Stimulated activated CD4-positive, alpha-beta T cell treated with anti-CD3 and anti-CD28 coated beads, TNF-alpha, amount 100 ng/mL, for 24 hours (primary cell): ENCODE results near the gene HPDL.
A peak's percentile ranks its signal among the peaks of the same experiment; 100 is the strongest.
"Not testable (repeated sequence)": the region's sequence is repeated elsewhere in the genome, so short reads cannot be mapped to it uniquely, and the experiment has no call there.

Experiments used
- DNase-seq, 3 experiments: peaks; one replicate each; pipeline ENCODE4 v3.0.0-alpha.2; 2020; ENCODE audit warnings: low read depth in 3 of 3

HPDL gene

GRCh38 chr1:45351508-45351907, 24.8 kb downstream of the HPDL start:
- DNase-seq: no peak

DNA sequence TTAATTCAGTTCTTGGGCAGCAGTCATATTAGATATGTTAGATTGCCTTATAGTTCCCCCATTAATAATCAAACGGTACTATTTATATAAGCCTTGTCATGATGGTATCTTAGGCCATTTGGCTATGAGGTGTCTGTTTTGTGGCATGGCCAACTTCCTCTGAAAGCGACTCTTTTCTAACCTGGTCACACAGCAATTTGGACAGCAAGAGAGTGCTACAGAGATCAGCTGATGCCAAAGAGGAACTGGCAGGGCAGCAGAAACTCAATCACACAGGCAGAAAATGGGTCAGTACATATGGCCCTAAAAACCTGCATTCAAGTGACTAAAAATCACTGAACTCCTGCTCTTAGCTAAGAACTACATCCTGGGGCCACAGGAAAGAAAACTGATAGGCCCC, 27.0 kb downstream of the HPDL start:
- no peak for DNase-seq

DNA sequence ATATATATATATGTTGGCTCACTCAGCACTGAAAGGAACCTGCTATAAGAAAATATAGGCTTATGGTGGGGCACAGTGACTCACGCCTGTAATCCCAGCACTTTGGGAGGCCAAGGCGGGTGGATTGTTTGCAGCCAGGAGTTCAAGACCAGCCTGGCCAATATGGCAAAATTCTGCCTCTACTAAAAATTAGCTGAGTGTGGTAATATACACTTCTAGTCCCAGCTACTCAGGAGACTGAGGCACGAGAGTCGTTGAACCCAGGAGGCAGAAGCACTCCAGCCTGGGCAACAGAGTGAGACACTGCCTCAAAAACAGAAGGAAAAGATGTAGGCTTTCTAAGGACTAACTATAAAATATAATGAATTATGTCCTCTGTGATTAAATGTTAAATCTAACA, 28.1 kb downstream of the HPDL start:
- no peak for DNase-seq

- no peak for DNase-seq
These were observed 29.0 kb downstream of the HPDL start for GRCh38 chr1:45355683-45356082.

- DNase-seq: no peak
These were observed 29.5 kb downstream of the HPDL start for GRCh38 chr1:45356186-45356585.

- peak in 2 of 3 experiments; percentile 31 to 42 for DNase-seq
These were observed 33.3 kb downstream of the HPDL start for GRCh38 chr1:45359882-45360513.

DNA sequence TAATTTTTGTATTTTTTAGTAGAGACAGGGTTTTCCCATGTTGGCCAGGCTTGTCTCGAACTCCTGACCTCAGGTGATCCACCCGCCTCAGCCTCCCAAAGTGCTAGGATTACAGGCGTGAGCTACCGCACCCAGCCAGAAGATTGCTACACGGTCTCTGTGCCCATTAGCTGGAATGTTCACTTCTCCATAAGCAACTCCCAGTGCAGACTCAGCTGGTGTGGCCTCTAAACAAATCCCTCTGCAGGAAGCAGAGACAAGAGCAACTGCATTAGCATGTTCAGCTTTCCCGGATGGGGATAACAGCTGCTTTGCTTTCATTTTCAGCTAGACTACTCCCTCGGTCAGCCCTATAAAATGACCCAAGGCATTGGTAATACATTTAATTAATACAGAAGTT, 34.3 kb downstream of the HPDL start:
- not testable (repeated sequence) for DNase-seq

GRCh38 chr1:45364294-45364693, 37.6 kb downstream of the HPDL start:
- DNase-seq: no peak

GRCh38 chr1:45365051-45365450, 38.4 kb downstream of the HPDL start:
- DNase-seq: no peak

DNA sequence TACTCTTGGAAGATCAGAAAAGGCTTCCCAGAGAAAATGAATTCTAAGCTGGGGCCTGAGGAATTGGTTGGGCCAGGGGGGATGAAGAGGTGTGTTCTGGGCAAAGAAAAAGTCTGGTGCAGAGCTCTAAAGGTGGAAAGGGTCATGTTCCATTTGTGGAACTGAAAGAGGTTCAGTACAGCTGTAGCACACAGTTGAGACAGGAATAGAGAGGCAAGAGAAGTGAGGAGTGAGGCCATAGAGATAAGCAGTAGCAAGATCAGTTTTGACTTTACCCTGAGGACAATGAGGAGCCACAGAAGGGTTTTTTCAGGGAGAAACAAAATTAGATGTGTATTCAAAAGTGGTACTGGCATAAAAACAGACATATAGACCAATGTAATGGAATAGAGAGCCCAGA, 43.9 kb downstream of the HPDL start:
- DNase-seq: no peak

DNA sequence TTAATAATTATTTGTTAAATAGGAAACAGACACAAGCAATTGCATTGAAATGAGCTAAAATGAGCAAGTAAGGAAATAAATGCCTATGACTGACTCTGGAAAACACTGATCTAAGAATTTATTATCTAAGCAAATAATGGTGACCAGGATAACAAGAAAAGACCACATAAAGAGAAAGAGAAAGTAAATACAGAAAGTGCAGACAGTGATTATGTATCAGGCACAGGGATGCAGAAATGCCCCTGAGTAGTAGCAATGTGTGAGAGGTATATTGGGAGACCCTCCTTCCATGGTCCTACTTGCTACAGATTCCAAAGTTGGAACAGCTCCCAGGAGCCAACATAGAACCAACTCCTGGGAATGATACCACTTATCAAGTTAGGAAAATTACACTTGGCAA, 46.9 kb downstream of the HPDL start:
- DNase-seq: no peak

- DNase-seq: no peak
These were observed 48.7 kb downstream of the HPDL start for GRCh38 chr1:45375104-45376090.

- DNase-seq: no peak
These were observed 51.5 kb downstream of the HPDL start for GRCh38 chr1:45378184-45378583.
